Measurements from ENCODE around the gene FNDC5. TPM values are rescaled to one million over a fixed set of nuclear protein-coding genes. Genes with fewer than 3 reads are reported as not detected.

FNDC5 gene
- total RNA-seq, 1 experiment from 2014 or later = 0.84 TPM

DNA sequence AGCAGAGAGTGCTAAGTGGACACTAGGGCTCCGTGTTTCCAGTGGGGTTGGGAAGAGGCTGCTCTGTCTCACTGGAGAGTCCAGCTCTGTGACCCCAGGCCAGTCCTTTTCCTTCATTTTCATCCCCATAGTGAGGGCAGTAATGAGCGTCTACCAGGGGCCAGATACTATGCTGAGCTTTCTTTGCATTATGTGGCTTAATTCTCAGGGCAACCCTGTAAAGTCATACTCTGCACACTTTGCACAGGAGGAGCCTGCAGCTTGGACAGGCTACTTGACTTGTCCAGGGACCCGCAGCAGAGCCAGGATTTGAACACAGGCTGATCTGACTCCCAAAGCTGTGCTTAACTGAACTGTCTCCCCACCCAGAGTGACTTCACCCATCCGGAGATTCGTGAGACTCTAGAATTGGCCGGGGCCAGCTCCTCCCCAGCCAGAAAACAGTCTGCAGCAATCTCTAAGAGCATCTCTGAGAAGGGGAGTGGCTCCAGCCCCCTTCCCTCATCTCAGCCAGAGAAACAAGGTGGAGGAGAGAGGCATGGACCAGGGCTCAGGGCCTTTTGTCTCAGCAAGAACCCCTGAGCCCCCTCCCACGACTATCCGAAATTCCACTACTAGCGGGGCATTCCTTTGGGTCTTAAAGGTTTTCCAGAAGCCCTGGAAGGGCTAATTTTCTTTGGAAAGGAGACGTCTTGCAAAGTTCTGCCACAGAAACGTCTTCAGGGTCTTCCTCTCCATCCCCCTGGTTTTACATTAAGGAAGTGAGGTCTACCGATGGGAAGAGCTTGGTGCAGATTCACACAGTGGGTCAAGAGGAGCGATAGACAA lies 866 bp upstream of the FNDC5 start:
- no peak for DNase-seq (ENCODE audit: low read depth in 1 of 2, low spot score in 2 of 2)
- Histone ChIP-seq H3K27me3 (replicated peaks) (peaks cover 12% of the 10 kb centered on the region), H3K9me3 (replicated peaks) (no peaks in the 10 kb centered on the region), H3K36me3 (no peaks in the 10 kb centered on the region), H3K4me3 (no peak overlapping the region; the same call in 1 of the 2 replicates), H3K4me1 (replicated peaks) (peaks cover 12% of the 10 kb centered on the region), H3K27ac (no peak overlapping the region)

DNA sequence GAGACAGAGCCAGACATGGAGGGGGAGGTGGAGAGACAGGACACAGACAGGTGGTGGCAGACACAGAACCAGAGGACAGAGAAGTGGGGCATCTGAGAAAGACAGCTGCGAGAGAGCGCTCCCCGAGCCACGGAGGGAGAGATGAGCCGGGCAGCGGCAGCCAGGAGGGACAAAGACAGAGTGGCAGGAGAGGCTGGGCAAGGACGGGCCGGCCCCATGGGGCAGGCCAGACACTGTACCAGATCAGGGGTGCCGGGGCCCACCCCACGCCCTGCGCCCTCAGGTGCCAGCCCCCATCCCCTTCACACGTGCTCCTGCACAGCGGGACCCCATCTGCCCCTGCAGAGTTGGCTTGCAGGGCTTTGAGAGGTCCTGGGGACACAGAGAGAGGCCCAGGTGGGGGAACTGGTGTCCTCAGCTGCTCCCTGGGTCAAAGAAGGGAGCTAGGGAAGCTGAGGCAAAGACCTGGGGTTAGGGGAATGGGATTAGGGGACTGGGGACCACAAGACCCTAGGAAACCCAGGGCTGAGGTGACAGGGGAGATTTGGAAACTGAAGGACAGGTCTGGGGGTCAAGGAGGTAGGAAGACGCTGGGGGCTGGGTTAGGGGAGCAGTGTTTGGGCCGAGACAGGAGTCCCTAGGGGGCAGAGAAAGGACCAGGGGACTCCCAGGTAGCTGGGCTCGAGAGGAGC lies 643 bp downstream of the FNDC5 start:
- H3K27ac ChIP-seq = no peak overlapping the region
- no peak for DNase-seq (ENCODE audit: low read depth in 1 of 2, low spot score in 2 of 2)
- H3K4me1 ChIP-seq (replicated peaks) = peaks cover 18% of the 10 kb centered on the region
- H3K27me3 ChIP-seq (replicated peaks) = peaks cover 12% of the 10 kb centered on the region
- H3K36me3 ChIP-seq = no peaks in the 10 kb centered on the region
- no peaks in the 10 kb centered on the region for H3K9me3 ChIP-seq (replicated peaks)
- no peak overlapping the region; the same call in 1 of the 2 replicates for H3K4me3 ChIP-seq

- Histone ChIP-seq H3K4me1 (replicated peaks) (peaks cover 19% of the 10 kb centered on the region), H3K27me3 (replicated peaks) (peaks cover 12% of the 10 kb centered on the region), H3K4me3 (no peak overlapping the region), H3K9me3 (replicated peaks) (no peaks in the 10 kb centered on the region), H3K27ac (no peak overlapping the region), H3K36me3 (no peaks in the 10 kb centered on the region)
- no peak for DNase-seq (ENCODE audit: low read depth in 1 of 2, low spot score in 2 of 2)
Observed at GRCh38 chr1:32868806-32869455, 1.8 kb downstream of the FNDC5 start.

DNA sequence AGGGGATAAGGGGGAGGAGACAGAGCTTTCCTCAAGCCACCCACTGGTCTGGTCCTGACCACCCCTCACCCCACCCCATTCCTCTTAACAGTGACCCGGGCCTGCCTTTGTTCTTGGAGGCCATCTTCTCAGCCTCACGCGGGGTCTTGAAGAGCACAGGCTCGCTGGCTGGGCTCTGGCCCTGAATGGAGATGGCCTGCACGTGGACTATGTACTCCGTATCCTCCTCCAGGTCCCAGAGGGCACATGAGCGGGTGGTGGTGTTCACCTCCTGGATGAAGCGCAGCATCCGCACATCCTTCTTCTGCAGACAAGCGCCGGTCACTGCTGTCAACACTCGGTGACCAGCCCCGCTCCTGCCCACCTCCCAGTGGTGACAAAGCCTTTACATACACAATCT lies 2.6 kb downstream of the FNDC5 start:
- no peak overlapping the region for H3K4me3 ChIP-seq
- H3K4me1 ChIP-seq (replicated peaks) = peaks cover 19% of the 10 kb centered on the region
- no peaks in the 10 kb centered on the region for H3K36me3 ChIP-seq
- H3K27ac ChIP-seq = no peak overlapping the region
- H3K27me3 ChIP-seq (replicated peaks) = peaks cover 12% of the 10 kb centered on the region
- no peaks in the 10 kb centered on the region for H3K9me3 ChIP-seq (replicated peaks)
- DNase-seq (ENCODE audit: low read depth in 1 of 2, low spot score in 2 of 2) = no peak

DNA sequence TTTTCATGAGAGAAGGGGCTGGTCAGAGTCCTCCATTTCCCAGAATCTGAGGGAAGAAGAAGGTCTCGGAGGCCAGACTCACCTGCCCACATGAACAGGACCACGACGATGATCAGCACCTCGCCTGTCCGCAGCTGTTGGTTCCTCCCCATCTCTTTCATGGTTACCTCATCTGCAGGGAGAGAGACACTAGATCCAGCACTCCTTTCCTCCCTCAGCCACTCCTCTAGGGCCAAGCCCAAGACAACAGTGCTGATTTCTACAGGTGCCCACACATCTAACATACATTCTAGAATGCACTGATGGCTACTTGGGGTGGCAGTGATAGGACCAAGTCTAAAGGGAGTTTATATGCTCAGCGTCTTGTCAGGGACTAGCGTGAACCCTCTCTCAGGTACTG lies 3.0 kb downstream of the FNDC5 start:
- Histone ChIP-seq H3K9me3 (replicated peaks) (no peaks in the 10 kb centered on the region), H3K27me3 (replicated peaks) (peaks cover 12% of the 10 kb centered on the region), H3K4me3 (no peak overlapping the region), H3K27ac (no peak overlapping the region), H3K4me1 (replicated peaks) (peaks cover 16% of the 10 kb centered on the region), H3K36me3 (peaks cover 3% of the 10 kb centered on the region; the same call in 1 of the 2 replicates)
- DNase-seq (ENCODE audit: low read depth in 1 of 2, low spot score in 2 of 2) = no peak

- Histone ChIP-seq H3K4me1 (replicated peaks) (peaks cover 14% of the 10 kb centered on the region), H3K36me3 (peaks cover 8% of the 10 kb centered on the region; the same call in 1 of the 2 replicates), H3K27ac (no peak overlapping the region), H3K27me3 (replicated peaks) (peaks cover 12% of the 10 kb centered on the region), H3K9me3 (replicated peaks) (no peaks in the 10 kb centered on the region), H3K4me3 (no peak overlapping the region)
- DNase-seq (ENCODE audit: low read depth in 1 of 2, low spot score in 2 of 2) = no peak
Observed at GRCh38 chr1:32867151-32867550, 3.6 kb downstream of the FNDC5 start.

DNA sequence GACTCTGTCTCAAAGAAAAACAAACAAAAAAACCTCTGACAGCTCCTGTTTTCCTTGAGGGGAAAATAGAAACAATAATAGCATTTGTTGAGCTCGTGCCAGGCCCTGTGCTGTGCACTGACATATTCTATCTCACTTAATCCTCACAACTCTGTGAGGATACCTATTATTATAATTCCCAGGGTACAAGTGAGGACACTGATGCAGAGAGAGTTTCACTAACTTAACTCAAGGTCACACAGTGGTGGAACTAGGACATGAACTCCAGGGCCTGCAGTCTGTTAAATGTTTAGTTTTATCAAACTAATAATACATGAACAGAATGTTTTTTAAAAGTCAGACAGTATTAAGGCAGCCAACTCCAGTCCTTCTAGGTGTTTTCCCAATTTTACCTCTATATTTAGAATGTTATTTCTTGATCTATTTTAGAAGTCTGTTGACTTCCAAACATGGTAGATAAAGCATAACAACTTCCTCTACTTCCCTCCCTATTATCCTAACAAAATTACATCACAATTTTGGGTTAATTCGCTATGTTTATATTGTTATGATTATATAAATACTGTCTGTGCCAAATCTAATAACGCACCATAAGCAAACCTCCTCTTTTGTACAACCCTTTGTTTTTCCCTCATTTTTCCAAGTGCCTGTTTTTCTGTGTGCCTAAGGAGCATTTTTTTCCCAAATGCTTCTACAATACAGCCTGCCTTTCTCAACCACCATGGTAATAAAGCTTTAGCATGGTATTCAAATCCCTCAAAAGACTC lies 4.9 kb downstream of the FNDC5 start:
- H3K27me3 ChIP-seq (replicated peaks) = no peaks in the 10 kb centered on the region
- H3K9me3 ChIP-seq (replicated peaks) = no peaks in the 10 kb centered on the region
- peaks cover 8% of the 10 kb centered on the region; the same call in 1 of the 2 replicates for H3K36me3 ChIP-seq
- H3K27ac ChIP-seq = no peak overlapping the region
- no peak overlapping the region for H3K4me3 ChIP-seq
- DNase-seq (ENCODE audit: low read depth in 1 of 2, low spot score in 2 of 2) = no peak
- H3K4me1 ChIP-seq (replicated peaks) = peaks cover 22% of the 10 kb centered on the region

GRCh38 chr1:32864375-32865019 lies 6.2 kb downstream of the FNDC5 start:
- Histone ChIP-seq H3K36me3 (peaks cover 12% of the 10 kb centered on the region; the same call in 1 of the 2 replicates), H3K4me1 (replicated peaks) (peaks cover 21% of the 10 kb centered on the region), H3K4me3 (no peak overlapping the region), H3K9me3 (replicated peaks) (no peaks in the 10 kb centered on the region), H3K27me3 (replicated peaks) (no peaks in the 10 kb centered on the region), H3K27ac (no peak overlapping the region)
- DNase-seq (ENCODE audit: low read depth in 1 of 2, low spot score in 2 of 2) = no peak

DNA sequence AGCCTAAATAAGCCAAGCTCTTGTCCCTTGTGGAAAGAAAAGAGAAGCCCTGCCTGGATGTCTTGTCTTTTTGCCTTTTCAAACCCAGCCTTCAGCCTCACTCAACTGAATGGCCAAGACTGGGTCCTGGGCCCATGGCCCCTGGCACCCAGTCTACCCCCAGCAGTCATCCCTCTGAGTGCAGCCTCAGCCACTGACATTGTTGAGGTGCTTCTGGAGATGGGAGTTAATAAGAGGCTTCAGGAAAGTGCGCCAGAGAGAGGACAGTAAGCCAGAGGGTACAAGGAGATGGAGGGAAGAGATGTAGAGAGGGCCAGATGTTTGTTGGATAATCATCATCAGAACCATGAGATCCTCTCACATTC lies 6.8 kb downstream of the FNDC5 start:
- no peak overlapping the region for H3K27ac ChIP-seq
- DNase-seq (ENCODE audit: low read depth in 1 of 2, low spot score in 2 of 2) = no peak
- H3K4me1 ChIP-seq (replicated peaks) = peaks cover 21% of the 10 kb centered on the region
- H3K27me3 ChIP-seq (replicated peaks) = no peaks in the 10 kb centered on the region
- no peak overlapping the region for H3K4me3 ChIP-seq
- peaks cover 16% of the 10 kb centered on the region; the same call in 1 of the 2 replicates for H3K36me3 ChIP-seq
- H3K9me3 ChIP-seq (replicated peaks) = no peaks in the 10 kb centered on the region

- Histone ChIP-seq H3K27ac (no peak overlapping the region), H3K36me3 (peaks cover 19% of the 10 kb centered on the region; the same call in 1 of the 2 replicates), H3K9me3 (replicated peaks) (no peaks in the 10 kb centered on the region), H3K4me3 (no peak overlapping the region), H3K27me3 (replicated peaks) (no peaks in the 10 kb centered on the region), H3K4me1 (replicated peaks) (peaks cover 21% of the 10 kb centered on the region)
- DNase-seq (ENCODE audit: low read depth in 1 of 2, low spot score in 2 of 2) = no peak
Observed at GRCh38 chr1:32863218-32863880, 7.4 kb downstream of the FNDC5 start.

- DNase-seq (ENCODE audit: low read depth in 1 of 2, low spot score in 2 of 2) = no peak
- H3K4me1 ChIP-seq (replicated peaks) = peaks cover 30% of the 10 kb centered on the region
- H3K27ac ChIP-seq = no peak overlapping the region
- no peak overlapping the region for H3K4me3 ChIP-seq
- H3K36me3 ChIP-seq = peaks cover 30% of the 10 kb centered on the region
- no peaks in the 10 kb centered on the region for H3K27me3 ChIP-seq (replicated peaks)
- H3K9me3 ChIP-seq (replicated peaks) = no peaks in the 10 kb centered on the region
Observed at GRCh38 chr1:32861904-32862695, 8.6 kb downstream of the FNDC5 start.

- H3K27ac ChIP-seq = no peak overlapping the region
- H3K36me3 ChIP-seq = peaks cover 43% of the 10 kb centered on the region
- no peak overlapping the region for H3K4me3 ChIP-seq
- DNase-seq (ENCODE audit: low read depth in 1 of 2, low spot score in 2 of 2) = no peak
- no peaks in the 10 kb centered on the region for H3K9me3 ChIP-seq (replicated peaks)
- no peaks in the 10 kb centered on the region for H3K27me3 ChIP-seq (replicated peaks)
- H3K4me1 ChIP-seq (replicated peaks) = peaks cover 28% of the 10 kb centered on the region
Observed at GRCh38 chr1:32860566-32860965, 10.1 kb downstream of the FNDC5 start.
